ENCODE data around the gene C2CD4A. TPM values are rescaled to one million over a fixed set of nuclear protein-coding genes. Genes with fewer than 3 reads are reported as not detected.

C2CD4A gene
- total and polyA plus RNA-seq, 9 of the 15 experiments (the other 6 are each of a cell fraction or from before 2014, with no cell fraction given): not detected

DNA sequence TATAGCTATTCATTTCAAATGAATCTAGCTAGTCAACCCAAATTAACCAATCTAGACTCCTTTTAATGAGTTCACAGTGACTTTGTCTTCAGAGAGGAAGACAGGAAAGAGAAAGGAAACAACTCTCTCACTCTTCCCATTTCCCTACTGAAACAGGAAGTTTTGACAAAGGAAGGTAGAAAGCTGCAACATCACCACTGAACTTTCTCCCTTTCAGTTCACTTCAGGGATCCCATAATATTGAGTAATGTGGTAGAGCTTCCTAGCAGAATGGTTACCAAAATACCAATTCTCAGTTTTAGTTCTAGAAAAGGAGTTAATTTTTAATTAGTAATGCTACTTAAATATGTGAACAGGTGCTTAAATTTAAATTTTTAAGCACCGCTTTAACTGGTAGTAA lies 14.1 kb upstream of the C2CD4A start (continued):
- TF ChIP-seq, protein P1, sequence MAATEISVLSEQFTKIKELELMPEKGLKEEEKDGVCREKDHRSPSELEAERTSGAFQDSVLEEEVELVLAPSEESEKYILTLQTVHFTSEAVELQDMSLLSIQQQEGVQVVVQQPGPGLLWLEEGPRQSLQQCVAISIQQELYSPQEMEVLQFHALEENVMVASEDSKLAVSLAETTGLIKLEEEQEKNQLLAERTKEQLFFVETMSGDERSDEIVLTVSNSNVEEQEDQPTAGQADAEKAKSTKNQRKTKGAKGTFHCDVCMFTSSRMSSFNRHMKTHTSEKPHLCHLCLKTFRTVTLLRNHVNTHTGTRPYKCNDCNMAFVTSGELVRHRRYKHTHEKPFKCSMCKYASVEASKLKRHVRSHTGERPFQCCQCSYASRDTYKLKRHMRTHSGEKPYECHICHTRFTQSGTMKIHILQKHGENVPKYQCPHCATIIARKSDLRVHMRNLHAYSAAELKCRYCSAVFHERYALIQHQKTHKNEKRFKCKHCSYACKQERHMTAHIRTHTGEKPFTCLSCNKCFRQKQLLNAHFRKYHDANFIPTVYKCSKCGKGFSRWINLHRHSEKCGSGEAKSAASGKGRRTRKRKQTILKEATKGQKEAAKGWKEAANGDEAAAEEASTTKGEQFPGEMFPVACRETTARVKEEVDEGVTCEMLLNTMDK (IDR thresholded peaks at IDR 0.05; ENCODE audit: borderline replicate concordance, insufficient read depth, low read depth, low read length, poor library complexity, severe bottlenecking): no peak

DNA sequence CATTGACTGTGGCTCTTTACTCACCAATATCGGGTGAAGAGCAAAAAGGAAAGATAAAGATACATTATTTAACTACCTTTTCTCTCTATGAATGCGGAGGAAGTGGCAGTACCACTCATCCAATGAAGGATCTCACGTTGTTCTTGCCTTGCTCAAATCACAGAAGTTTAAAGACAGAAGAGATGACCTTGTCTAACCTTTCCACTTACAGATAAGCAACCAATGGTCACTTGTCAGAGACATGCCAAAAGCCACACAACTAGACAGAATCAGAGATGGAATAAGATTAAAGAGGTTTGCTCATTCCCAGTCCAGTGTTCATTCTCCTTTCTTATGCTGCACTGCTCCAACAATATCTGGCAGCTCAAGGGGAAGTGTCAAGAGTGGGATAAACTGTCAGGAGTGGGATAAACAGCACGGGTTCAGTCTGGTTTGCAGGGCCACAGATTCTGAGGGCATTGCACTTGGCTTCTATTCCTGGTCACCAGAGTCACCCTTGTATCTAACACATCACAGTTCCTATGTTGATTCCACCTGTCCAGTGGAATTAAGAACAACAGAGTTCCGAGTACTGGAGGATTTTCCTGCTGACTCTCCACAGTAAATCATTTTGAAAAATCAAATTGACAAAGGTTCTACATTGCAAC lies 13.2 kb upstream of the C2CD4A start:
- FAIRE-seq (no peak), ATAC-seq (no peak), DNase-seq (ENCODE audit: extremely low read depth in 1 of 4, low spot score in 3 of 4) (no peak)
- H3K4me2 ChIP-seq (ENCODE audit: insufficient read depth, low read length): no peak overlapping the region
- no peaks in the 10 kb centered on the region for H3K9me1 ChIP-seq (ENCODE audit: control insufficient read depth, insufficient read depth, low read length)
- no peak overlapping the region for H3K4me3 ChIP-seq
- WGBS (ENCODE audit: insufficient coverage, low coverage, missing lambda C conversion rate): 42% methylated on average over 5 of the region's 5 CpGs
- no peak overlapping the region for H3K27ac ChIP-seq (ENCODE audit: extremely low read depth, low read depth, low read length)
- peaks cover 5 to 8% of the 10 kb centered on the region in 2 experiments; a peak in 2 of 5 replicates for H3K4me1 ChIP-seq (replicated peaks in 1 of 2; ENCODE audit: control insufficient read depth in 2 of 2, insufficient read depth in 2 of 2, low read length in 2 of 2)
- H3K36me3 ChIP-seq (ENCODE audit: control insufficient read depth, insufficient read depth, low read length): no peaks in the 10 kb centered on the region
- H3K9ac ChIP-seq (ENCODE audit: insufficient read depth in 1 of 2, low read depth in 2 of 2, low read length in 2 of 2): no peak overlapping the region
- ChIA-PET POLR2A (no interaction called here), CTCF (ENCODE audit: low intra/inter-chr PET ratio) (no interaction called here)
- peaks cover 8% of the 10 kb centered on the region for H4K20me1 ChIP-seq (replicated peaks; ENCODE audit: control insufficient read depth, insufficient read depth, low read length)
- no peaks in the 10 kb centered on the region for H3K27me3 ChIP-seq (ENCODE audit: control insufficient read depth in 2 of 2, insufficient read depth in 2 of 2, low read length in 2 of 2)
- H3K79me2 ChIP-seq (ENCODE audit: control insufficient read depth, insufficient read depth, low read length): peaks cover 59% of the 10 kb centered on the region
- in situ Hi-C loops (cut with MboI): no loop called here
- BruUV-seq (replicated peaks): no TSS peak
- TF ChIP-seq RFX5 (IDR thresholded peaks at IDR 0.05; ENCODE audit: low read depth, low read length) (no peak), RCOR1 (IDR thresholded peaks at IDR 0.05; ENCODE audit: borderline replicate concordance in 1 of 2, low read depth in 2 of 2, low read length in 2 of 2) (peak in 1 of 2 experiments; percentile 70; a peak in 2 of 4 replicates), KDM1A (IDR thresholded peaks at IDR 0.05) (peak; percentile 18 to 33; a peak in 2 of 4 replicates), ESRRA (IDR thresholded peaks at IDR 0.05; ENCODE audit: borderline replicate concordance, low read depth) (peak; percentile 43; the same call in 1 of the 2 replicates)
- TF ChIP-seq, protein P2, sequence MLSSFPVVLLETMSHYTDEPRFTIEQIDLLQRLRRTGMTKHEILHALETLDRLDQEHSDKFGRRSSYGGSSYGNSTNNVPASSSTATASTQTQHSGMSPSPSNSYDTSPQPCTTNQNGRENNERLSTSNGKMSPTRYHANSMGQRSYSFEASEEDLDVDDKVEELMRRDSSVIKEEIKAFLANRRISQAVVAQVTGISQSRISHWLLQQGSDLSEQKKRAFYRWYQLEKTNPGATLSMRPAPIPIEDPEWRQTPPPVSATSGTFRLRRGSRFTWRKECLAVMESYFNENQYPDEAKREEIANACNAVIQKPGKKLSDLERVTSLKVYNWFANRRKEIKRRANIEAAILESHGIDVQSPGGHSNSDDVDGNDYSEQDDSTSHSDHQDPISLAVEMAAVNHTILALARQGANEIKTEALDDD (IDR thresholded peaks at IDR 0.05): 0 out of 2 replicates have a peak, but pooled peaks have one; percentile 14
- no peak overlapping the region for H2AFZ ChIP-seq (ENCODE audit: low read depth, low read length)
- no peaks in the 10 kb centered on the region for H3K9me3 ChIP-seq (replicated peaks; ENCODE audit: control insufficient read depth, insufficient read depth, low read depth, low read length)
- intact Hi-C loops (cut with micrococcal nuclease): no loop called here

Data from K562 (cell line).